ENCODE data around the gene TBCCD1. TPM values are rescaled to one million over a fixed set of nuclear protein-coding genes. Genes with fewer than 3 reads are reported as not detected.

Gene TBCCD1
- total RNA-seq, 4 donors from 2014 or later = 8.8 to 14.2 (median 12.0) TPM

DNA sequence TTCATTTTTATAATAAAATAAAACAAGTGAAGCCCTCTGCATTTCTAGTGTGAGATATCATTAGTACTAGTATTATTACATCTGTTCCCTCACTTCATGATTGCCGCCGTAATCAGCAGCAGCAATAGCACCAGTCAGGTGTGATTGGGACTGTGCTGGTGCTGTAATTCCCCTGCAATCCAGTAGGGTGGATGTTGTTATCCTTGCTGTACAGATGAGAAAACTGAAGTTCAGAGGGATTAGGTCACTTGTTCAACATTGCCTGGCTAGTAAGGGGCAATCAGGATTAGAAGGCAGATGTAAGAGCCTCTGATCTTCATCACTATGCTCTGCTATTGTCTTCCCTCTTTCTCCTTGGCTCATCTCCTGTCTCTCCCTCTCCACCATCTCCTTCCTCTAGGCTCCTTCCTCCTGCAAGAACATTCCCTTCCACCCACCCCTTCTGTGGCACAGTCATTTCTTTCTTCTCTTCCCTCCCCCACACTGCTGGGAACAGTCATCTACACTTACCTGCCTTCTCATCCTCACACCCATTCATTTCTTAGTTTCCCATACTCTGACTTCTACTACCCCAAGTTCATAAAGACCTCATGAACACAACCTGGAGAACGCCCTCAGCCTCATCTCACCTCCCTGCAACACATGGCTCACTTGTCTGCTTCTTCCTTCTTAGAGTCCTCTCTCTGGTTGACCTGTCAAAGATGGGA lies 52.7 kb downstream of the TBCCD1 start:
- Histone ChIP-seq H3K36me3 (no peaks in the 10 kb centered on the region), H3K4me3 (no peak overlapping the region), H3K27ac (no peak overlapping the region), H3K9me3 (peaks cover 0 to 8% (median 0%) of the 10 kb centered on the region in 3 donors), H3K4me1 (no peaks in the 10 kb centered on the region), H3K27me3 (no peaks in the 10 kb centered on the region)
- peak in 1 of 4 experiments; percentile 18 for TF ChIP-seq CTCF (IDR thresholded peaks at IDR 0.05)
- no peak for TF ChIP-seq EP300 (IDR thresholded peaks at IDR 0.05)
- TF ChIP-seq POLR2AphosphoS5 (IDR thresholded peaks at IDR 0.05) = no peak
- TF ChIP-seq POLR2A (IDR thresholded peaks at IDR 0.05) = no peak
- WGBS, 2 donors (ENCODE audit: low coverage in 1 of 2) = 76 to 92% methylated on average over 2 to 3 of the region's 3 CpGs
- no peak for ATAC-seq

DNA sequence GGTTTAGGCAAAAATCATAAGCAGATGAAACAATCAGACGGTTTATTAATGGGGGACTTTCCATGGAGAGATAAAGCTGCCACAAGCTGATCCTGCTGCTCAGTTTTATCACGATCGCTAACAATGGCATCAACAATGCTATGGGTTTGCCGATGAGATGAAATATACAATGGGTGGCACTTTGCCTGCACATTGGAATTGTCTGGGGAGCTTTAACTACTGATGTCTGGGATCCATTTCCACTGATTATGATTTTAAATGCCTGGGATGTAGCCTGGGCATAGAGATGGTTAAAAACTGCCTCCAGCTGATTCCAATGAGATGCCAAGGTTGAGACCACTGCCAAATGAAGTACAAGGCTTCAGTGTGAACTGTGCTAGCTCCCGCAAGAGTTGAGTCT lies 53.8 kb downstream of the TBCCD1 start:
- H3K27ac ChIP-seq = no peak overlapping the region
- no peaks in the 10 kb centered on the region for H3K27me3 ChIP-seq
- no peak for ATAC-seq
- TF ChIP-seq CTCF (IDR thresholded peaks at IDR 0.05) (no peak), POLR2AphosphoS5 (IDR thresholded peaks at IDR 0.05) (no peak), POLR2A (IDR thresholded peaks at IDR 0.05) (no peak), EP300 (IDR thresholded peaks at IDR 0.05) (no peak)
- no peaks in the 10 kb centered on the region for H3K36me3 ChIP-seq
- peaks cover 0 to 8% (median 0%) of the 10 kb centered on the region in 3 donors for H3K9me3 ChIP-seq
- H3K4me3 ChIP-seq = no peak overlapping the region
- H3K4me1 ChIP-seq = no peaks in the 10 kb centered on the region
- 53 to 56% methylated on average over 5 of the region's 5 CpGs for WGBS, 2 donors (ENCODE audit: low coverage in 1 of 2)

- H3K9me3 ChIP-seq = peaks cover 0 to 8% (median 0%) of the 10 kb centered on the region in 3 donors
- no peaks in the 10 kb centered on the region for H3K27me3 ChIP-seq
- no peak for ATAC-seq
- no peak for TF ChIP-seq EP300 (IDR thresholded peaks at IDR 0.05)
- TF ChIP-seq POLR2A (IDR thresholded peaks at IDR 0.05) = no peak
- no peak for TF ChIP-seq POLR2AphosphoS5 (IDR thresholded peaks at IDR 0.05)
- TF ChIP-seq CTCF (IDR thresholded peaks at IDR 0.05) = no peak
- no peaks in the 10 kb centered on the region for H3K4me1 ChIP-seq
- H3K27ac ChIP-seq = no peak overlapping the region
- WGBS, 2 donors (ENCODE audit: low coverage in 1 of 2) = 43 to 69% methylated on average over 4 to 9 of the region's 9 CpGs
- no peaks in the 10 kb centered on the region for H3K36me3 ChIP-seq
- H3K4me3 ChIP-seq = no peak overlapping the region
These were observed 54.4 kb downstream of the TBCCD1 start for GRCh38 chr3:186512570-186513302.

- 69 to 79% methylated on average over 3 to 4 of the region's 5 CpGs for WGBS, 2 donors (ENCODE audit: low coverage in 1 of 2)
- no peak overlapping the region for H3K4me3 ChIP-seq
- TF ChIP-seq POLR2A (IDR thresholded peaks at IDR 0.05) = no peak
- no peak for TF ChIP-seq EP300 (IDR thresholded peaks at IDR 0.05)
- no peak for TF ChIP-seq POLR2AphosphoS5 (IDR thresholded peaks at IDR 0.05)
- TF ChIP-seq CTCF (IDR thresholded peaks at IDR 0.05) = no peak
- H3K4me1 ChIP-seq = no peaks in the 10 kb centered on the region
- no peak for ATAC-seq
- no peaks in the 10 kb centered on the region for H3K36me3 ChIP-seq
- H3K27me3 ChIP-seq = no peaks in the 10 kb centered on the region
- no peak overlapping the region for H3K27ac ChIP-seq
- peaks cover 0 to under 1% (median 0%) of the 10 kb centered on the region in 3 donors for H3K9me3 ChIP-seq
These were observed 55.4 kb downstream of the TBCCD1 start for GRCh38 chr3:186511702-186512101.
